HEK293T (cell line): ENCODE data around the gene GNB3.
"Not testable (repeated sequence)": the region's sequence is repeated elsewhere in the genome, so short reads cannot be mapped to it uniquely, and the experiment has no call there.

ENCODE experiments used
- CTCF ChIA-PET: fragments of 350-600 bp; formaldehyde crosslinking; extraction: SDS; loops from one replicate; lab custom pipeline; 2021; ENCODE audit warnings: antibody characterized with exemption, inconsistent platforms; lab: Yijun Ruan, JAX
- POLR2A ChIA-PET: fragments of 350-600 bp; formaldehyde crosslinking; extraction: SDS; loops from one replicate; lab custom pipeline; 2020; ENCODE audit warnings: antibody characterized with exemption, inconsistent platforms; lab: Yijun Ruan, JAX
- DNase-seq: peaks from one replicate; pipeline ENCODE4 v3.0.0; 2012; ENCODE audit warnings: mixed read lengths; ENCODE audit errors: extremely low spot score
- ARNT ChIP-seq: fragments of 450-650 bp; IDR thresholded peaks from 2 replicates; pipeline ENCODE4 v1.6.1; 2017; ENCODE audit warnings: mild to moderate bottlenecking
- BHLHE40 ChIP-seq: fragments of 450-650 bp; IDR thresholded peaks from 2 replicates; pipeline ENCODE4 v1.6.1; 2016; ENCODE audit warnings: mild to moderate bottlenecking, moderate library complexity, borderline replicate concordance
- CTBP1 ChIP-seq: fragments of 450-650 bp; IDR thresholded peaks from 2 replicates; pipeline ENCODE4 v1.6.1; 2016; ENCODE audit warnings: borderline replicate concordance
- ELF4 ChIP-seq: fragments of 450-650 bp; IDR thresholded peaks from 2 replicates; pipeline ENCODE4 v1.6.1; 2017; ENCODE audit warnings: antibody characterized with exemption
- FOXA1 ChIP-seq: fragments of 450-650 bp; IDR thresholded peaks from 2 replicates; pipeline ENCODE4 v1.6.1; 2016; ENCODE audit warnings: mild to moderate bottlenecking
- FOXM1 ChIP-seq: fragments of 450-650 bp; IDR thresholded peaks from 2 replicates; pipeline ENCODE4 v1.6.1; 2017; ENCODE audit warnings: mild to moderate bottlenecking, borderline replicate concordance
- HDGF ChIP-seq: fragments of 450-650 bp; IDR thresholded peaks from 2 replicates; pipeline ENCODE4 v1.6.1; 2017; ENCODE audit warnings: antibody characterized with exemption, borderline replicate concordance
- L3MBTL2 ChIP-seq: fragments of 450-650 bp; conservative IDR thresholded peaks from 2 replicates; pipeline ENCODE4 v1.6.1; 2016; ENCODE audit warnings: mild to moderate bottlenecking
- SP1 ChIP-seq: fragments of 450-650 bp; IDR thresholded peaks from 2 replicates; pipeline ENCODE4 v1.6.1; 2017
- SUZ12 ChIP-seq: fragments of 450-650 bp; IDR thresholded peaks from 2 replicates; pipeline ENCODE4 v1.6.1; 2016; ENCODE audit warnings: mild to moderate bottlenecking
- TARDBP ChIP-seq: fragments of 450-650 bp; IDR thresholded peaks from 2 replicates; pipeline ENCODE4 v1.6.1; 2016
- ZNF384 ChIP-seq: fragments of 450-650 bp; IDR thresholded peaks from 2 replicates; pipeline ENCODE4 v1.6.1; 2016
- TF ChIP-seq, protein P1 (sequence below): fragments of 450-650 bp; IDR thresholded peaks from 2 replicates; pipeline ENCODE4 v1.6.1; 2016

Gene GNB3

DNA sequence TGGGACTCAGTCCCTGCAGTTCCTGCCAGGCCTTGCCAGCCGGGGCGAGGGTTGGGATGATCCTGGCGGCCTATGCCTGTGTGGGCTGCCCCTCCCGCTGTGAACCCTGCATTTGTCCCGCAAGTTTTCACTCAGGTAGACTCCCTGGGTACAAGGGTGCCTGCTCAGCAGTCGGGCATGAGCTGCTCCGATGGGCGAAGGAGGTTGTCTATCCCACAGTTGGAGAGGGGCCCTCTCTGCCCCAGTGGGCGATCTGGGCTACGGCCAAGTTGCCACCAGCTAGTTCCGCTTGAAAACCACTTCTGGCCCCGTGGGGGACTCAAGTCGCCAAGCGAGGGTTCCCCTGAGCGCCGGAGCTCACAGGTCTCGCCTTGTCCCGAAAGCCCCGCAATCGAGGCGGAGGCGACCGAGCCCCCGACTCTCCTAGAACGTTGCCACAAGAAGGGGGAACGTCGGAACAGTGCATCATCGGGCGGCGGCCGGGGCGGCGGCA is 26.2 kb downstream of the GNB3 start:
- DNase-seq = peak; percentile 30
- POLR2A ChIA-PET = interaction anchor here (0.7 to 12.4 kb wide), 21 partner anchors 14 to 242 kb away, joined by 3 to 214 read pairs (median 4); partner anchors contain the start of genes C12orf57, CDCA3, COPS7A and ENO2
- TF ChIP-seq CTBP1 = no peak
- TF ChIP-seq FOXA1 = no peak
- no peak for TF ChIP-seq BHLHE40
- TF ChIP-seq HDGF = no peak
- no peak for TF ChIP-seq TARDBP
- TF ChIP-seq SUZ12 = no peak
- no peak for TF ChIP-seq FOXM1
- CTCF ChIA-PET = interaction anchor here (0.6 kb wide), 2 partner anchors 193 to 328 kb away, joined by 3 to 5 read pairs; partner anchors contain the start of gene C1S

- POLR2A ChIA-PET = interaction anchor here (0.6 to 12.4 kb wide), 28 partner anchors 14 to 241 kb away, joined by 3 to 214 read pairs (median 5); partner anchors contain the start of genes C12orf57, CDCA3, COPS7A and ENO2
- TF ChIP-seq ELF4 = peak; percentile 71
- TF ChIP-seq FOXA1 = no peak
- peak; percentile 91 for DNase-seq
- CTCF ChIA-PET = interaction anchor here (0.6 to 2.5 kb wide), 4 partner anchors 16 to 329 kb away, joined by 3 to 26 read pairs (median 8); partner anchors contain the start of genes C1S, CDCA3 and USP5
These were observed 26.9 kb downstream of the GNB3 start, which contains the start of gene TPI1 for GRCh38 chr12:6867413-6868210. Gene TPI1 (plus strand): TSS chr12:6867531. CDS start chr12:6867567, 36 bp downstream.

DNA sequence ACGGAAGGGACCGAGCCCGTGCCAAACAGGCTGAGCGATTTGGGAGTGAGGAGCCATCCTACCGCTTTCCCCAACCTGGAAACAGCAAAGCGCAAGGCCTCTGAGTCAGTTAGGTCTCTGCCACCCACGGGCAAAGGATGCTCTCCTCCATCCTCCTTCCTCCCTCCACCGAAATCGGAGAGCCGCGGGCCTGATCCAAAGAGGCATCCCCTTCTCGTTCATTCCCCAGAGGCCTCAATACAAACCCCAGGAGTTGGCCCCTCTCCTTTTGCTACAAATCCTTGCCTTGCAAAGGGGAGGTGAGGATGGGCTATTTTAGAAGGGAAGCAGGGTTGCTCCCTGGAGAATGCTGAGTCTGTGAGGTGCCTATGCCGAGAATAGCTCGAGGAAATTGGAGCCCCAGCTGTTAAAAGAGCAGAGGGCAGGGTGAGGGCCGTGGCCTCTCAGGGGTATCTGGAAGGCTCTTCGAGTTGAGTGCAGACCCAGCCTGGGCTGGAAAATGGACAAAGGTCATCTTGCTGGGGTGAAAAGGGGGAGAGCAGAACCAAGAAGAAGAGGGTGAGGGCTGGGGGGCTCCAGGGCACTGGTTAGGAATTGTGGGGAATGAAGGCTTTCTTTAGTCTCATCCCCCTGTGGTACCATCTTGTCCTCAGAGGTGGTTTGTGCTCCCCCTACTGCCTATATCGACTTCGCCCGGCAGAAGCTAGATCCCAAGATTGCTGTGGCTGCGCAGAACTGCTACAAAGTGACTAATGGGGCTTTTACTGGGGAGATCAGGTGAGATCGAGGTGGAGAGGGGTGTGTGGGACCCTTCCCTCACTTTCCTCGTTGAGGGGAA is 27.7 kb downstream of the GNB3 start:
- ChIA-PET CTCF (interaction anchor here (0.7 to 2.5 kb wide), 9 partner anchors 14 to 245 kb away, joined by 3 to 26 read pairs (median 5); partner anchors contain the start of genes CDCA3 and USP5), POLR2A (interaction anchor here (0.6 to 12.4 kb wide), 25 partner anchors 9 to 334 kb away, joined by 3 to 214 read pairs (median 6); partner anchors contain the start of genes C12orf57, CDCA3, COPS7A and GAPDH)
- DNase-seq = no peak
- no peak for TF ChIP-seq SP1
- no peak for TF ChIP-seq HDGF
- TF ChIP-seq FOXM1 = no peak
- no peak for TF ChIP-seq L3MBTL2
- no peak for TF ChIP-seq ARNT
- TF ChIP-seq BHLHE40 = no peak
- TF ChIP-seq ELF4 = no peak
- TF ChIP-seq ZNF384 = no peak
- TF ChIP-seq FOXA1 = no peak

DNA sequence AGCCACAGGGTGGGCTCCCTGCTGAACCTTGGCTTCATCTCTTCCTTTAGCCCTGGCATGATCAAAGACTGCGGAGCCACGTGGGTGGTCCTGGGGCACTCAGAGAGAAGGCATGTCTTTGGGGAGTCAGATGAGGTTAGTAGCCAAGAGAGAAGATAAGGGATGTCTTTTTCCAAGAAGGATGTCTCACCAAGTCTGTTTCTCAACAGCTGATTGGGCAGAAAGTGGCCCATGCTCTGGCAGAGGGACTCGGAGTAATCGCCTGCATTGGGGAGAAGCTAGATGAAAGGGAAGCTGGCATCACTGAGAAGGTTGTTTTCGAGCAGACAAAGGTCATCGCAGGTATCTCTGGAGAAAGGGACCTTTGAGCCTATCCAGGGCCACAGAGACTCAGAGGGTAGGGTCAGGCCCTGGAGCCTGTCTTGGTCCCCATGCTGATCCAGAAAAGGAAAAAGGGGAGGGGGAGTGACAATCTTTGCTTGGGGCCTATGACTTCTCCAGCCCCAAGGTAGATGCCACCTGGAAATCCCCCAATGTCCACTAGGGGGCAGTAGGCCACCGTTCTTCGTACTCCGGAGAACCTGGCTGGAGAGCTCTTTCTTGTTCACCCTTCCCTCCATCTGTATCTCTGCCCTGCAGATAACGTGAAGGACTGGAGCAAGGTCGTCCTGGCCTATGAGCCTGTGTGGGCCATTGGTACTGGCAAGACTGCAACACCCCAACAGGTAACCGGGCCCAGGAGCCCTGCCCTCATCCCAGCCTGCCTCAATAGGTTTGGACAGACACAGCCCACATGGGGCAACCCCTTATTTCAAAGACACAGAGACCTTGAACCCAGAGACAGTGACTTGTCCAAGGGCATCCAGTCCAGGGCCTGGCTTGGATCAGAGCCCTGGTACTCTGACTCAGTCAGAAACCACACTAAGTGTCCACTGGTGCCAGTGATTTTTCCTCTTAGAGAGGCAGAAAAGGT is 28.6 kb downstream of the GNB3 start:
- peak; percentile 68 for DNase-seq
- POLR2A ChIA-PET = interaction anchor here (0.6 to 12.4 kb wide), 29 partner anchors 8 to 335 kb away, joined by 3 to 214 read pairs (median 5); partner anchors contain the start of genes C12orf57, CDCA3, COPS7A and GAPDH
- CTCF ChIA-PET = interaction anchor here (0.5 to 2.5 kb wide), 25 partner anchors 11 to 244 kb away, joined by 3 to 26 read pairs (median 4); partner anchors contain the start of genes C12orf57, CDCA3, LRRC23 and USP5
- TF ChIP-seq HDGF = peak; percentile 67
- TF ChIP-seq, protein P1, sequence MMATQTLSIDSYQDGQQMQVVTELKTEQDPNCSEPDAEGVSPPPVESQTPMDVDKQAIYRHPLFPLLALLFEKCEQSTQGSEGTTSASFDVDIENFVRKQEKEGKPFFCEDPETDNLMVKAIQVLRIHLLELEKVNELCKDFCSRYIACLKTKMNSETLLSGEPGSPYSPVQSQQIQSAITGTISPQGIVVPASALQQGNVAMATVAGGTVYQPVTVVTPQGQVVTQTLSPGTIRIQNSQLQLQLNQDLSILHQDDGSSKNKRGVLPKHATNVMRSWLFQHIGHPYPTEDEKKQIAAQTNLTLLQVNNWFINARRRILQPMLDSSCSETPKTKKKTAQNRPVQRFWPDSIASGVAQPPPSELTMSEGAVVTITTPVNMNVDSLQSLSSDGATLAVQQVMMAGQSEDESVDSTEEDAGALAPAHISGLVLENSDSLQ = no peak

- DNase-seq = not testable (repeated sequence)
- POLR2A ChIA-PET = interaction anchor here (0.8 to 12.4 kb wide), 8 partner anchors 9 to 181 kb away, joined by 3 to 214 read pairs (median 10); partner anchors contain the start of genes C12orf57, CDCA3, MLF2 and RNU7-1
- CTCF ChIA-PET = interaction anchor here (1.9 to 2.5 kb wide), 2 partner anchors 12 to 19 kb away, joined by 6 to 26 read pairs; partner anchors contain the start of genes CDCA3 and USP5
These were observed 29.6 kb downstream of the GNB3 start for GRCh38 chr12:6870304-6870703.

GRCh38 chr12:6871052-6871957 is 30.6 kb downstream of the GNB3 start:
- ChIA-PET CTCF (interaction anchor here (0.7 to 2.8 kb wide), 13 partner anchors 11 to 242 kb away, joined by 3 to 24 read pairs (median 6); partner anchors contain the start of gene LRRC23), POLR2A (interaction anchor here (0.8 to 12.4 kb wide), 14 partner anchors 8 to 242 kb away, joined by 3 to 214 read pairs (median 11); partner anchors contain the start of genes C12orf57, CDCA3, MLF2 and RNU7-1)
- TF ChIP-seq SP1 = no peak
- no peak for DNase-seq
